ENCODE results near the gene RAB6B.

- TF ChIP-seq CTCF (conservative IDR thresholded peaks at IDR 0.05) (no peak), EZH2 (IDR thresholded peaks at IDR 0.05; ENCODE audit: low read depth) (no peak)
These were observed 31.8 kb downstream of the RAB6B start for GRCh38 chr3:133863911-133864310.

Data from PC-9 (cell line).